Stimulated activated CD4-positive, alpha-beta T cell treated with anti-CD3 and anti-CD28 coated beads, Interleukin-12 subunit alpha, Interleukin-12 subunit beta, amount 100 ng/mL, for 48 hours (primary cell): ENCODE results near the gene TSHZ3.

Source experiments
- DNase-seq, 3 donors: peaks; one replicate each; pipeline ENCODE4 v3.0.0-alpha.2; 2020; ENCODE audit warnings: low read depth in 2 of 3, low spot score in 1 of 3

The TSHZ3 gene

GRCh38 chr19:31290931-31291590 is 58.2 kb downstream of the TSHZ3 start:
- DNase-seq: no peak

- DNase-seq: no peak
Observed at GRCh38 chr19:31289976-31290375, 59.3 kb downstream of the TSHZ3 start.

GRCh38 chr19:31289381-31289880 is 59.8 kb downstream of the TSHZ3 start:
- DNase-seq: no peak

DNA sequence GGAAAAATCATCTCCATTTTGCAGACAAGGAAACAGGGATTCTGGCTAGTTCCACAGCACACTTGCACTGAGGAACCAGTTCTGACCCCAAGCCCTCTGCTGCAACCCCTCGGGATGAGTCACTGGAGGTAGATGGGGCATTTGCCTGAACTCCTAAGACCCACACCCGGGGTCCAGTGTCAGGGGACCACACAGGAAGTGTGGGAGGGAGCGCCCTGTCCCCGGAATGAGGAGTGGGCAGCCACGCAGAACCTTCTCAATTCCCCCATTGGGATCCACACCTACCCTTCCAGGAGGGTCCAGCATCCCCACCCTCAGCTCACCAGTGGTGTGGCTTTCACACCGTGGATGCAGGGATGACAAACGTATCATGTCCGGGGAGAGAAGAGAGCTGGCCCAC is 62.7 kb downstream of the TSHZ3 start:
- no peak for DNase-seq

DNA sequence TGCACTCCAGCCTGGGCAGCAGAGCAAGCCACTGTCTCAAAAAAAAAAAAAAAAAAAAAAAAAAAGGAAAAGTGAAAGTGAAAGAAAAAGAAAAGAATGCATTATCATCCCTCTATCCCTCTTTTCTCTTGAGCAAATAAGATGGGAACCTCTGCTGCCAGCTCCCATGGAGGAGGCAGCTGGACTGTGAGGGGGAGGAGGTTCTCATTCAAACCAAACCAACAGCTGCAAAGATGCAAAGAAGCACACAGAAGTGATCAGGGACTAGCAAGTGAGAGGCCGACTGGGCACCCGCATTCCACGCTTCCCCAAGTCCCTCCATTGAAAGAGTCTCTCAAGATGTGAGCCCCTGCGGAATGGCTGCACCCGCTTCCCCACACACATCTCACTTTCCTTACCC is 63.5 kb downstream of the TSHZ3 start:
- no peak for DNase-seq

DNA sequence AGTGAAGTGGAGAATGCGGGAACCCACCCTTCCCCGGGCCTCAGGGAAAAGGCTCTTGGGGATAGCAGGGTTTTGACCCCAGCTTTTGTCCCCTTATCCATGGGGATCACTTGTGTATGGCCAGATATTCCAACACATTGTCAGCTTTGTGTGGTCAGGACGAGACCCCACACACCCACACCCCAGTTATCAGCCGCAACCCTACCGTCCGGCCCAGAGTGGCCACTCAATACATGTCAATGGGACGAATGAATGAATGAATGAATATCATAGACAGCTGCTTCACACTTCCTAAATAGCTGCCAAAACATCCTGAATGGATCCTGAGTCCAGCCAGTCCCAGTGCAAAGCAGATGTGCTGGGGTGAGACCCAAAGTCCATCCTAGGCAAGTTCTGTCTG is 64.6 kb downstream of the TSHZ3 start:
- no peak for DNase-seq

DNA sequence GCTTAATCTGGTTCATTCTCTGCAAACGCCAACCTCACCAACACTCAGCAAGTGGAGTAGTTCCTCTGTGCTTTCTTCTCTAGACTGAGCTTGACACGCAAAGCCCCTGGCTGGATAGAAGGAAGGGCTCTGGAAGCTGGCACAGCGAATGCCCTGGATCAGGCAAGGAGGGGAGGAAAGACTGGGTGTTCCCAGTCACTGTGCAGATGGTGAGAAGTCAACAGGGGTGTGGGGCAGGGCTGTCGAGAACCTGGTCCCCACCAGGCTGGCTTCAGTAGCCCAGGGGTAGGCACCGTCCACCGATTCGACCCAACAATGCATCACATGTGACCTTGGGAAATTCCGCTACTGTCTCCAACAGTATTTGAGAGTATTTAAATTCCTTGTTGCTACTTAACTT is 65.5 kb downstream of the TSHZ3 start:
- DNase-seq: no peak

- DNase-seq: no peak
Observed at GRCh38 chr19:31282346-31282745, 66.9 kb downstream of the TSHZ3 start.

GRCh38 chr19:31280287-31281006 is 68.8 kb downstream of the TSHZ3 start:
- no peak for DNase-seq

GRCh38 chr19:31279436-31279765 is 69.8 kb downstream of the TSHZ3 start:
- DNase-seq: no peak

DNA sequence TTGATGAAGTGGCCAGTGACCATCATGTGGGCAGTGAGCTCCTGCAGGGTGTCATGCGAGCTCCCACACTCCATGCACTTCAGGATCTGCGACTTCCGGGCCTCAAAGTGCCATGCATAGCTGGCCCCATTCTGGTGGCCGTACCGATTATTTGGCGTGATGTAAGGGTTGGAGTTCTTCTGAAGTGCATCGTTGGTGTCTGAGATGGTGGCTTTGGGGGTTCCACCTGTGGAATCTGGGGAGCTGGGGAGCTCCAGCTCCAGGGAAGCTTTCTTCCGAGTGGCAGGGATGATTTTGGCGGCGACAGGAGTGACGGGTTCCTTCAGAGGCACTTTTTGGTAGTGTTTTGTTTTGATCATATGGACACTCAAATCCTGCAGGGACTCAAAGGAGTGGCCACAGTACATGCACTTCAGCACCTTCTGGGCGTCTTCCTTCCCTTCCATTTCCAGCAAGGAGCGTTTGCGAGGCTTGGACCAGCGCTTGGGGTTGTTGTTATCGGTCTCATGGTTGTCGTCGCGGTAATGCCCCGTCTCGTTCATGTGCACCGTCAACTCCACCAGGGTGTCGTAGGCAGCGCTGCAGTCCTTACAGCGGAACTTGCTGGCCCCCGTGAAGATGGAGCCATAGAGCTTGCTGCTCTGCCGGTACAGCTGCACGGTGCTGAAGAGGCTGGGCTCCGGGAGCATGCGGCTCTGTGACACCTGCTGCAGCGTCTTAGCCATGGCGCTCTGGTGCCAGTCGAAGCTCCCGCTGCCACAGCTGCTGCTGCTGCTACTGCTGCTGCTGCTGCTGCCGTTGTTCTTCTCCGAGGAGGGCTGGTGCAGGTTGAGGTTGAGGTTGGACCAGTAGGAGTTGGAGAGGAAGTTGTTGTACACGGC is 70.4 kb downstream of the TSHZ3 start:
- no peak for DNase-seq

DNA sequence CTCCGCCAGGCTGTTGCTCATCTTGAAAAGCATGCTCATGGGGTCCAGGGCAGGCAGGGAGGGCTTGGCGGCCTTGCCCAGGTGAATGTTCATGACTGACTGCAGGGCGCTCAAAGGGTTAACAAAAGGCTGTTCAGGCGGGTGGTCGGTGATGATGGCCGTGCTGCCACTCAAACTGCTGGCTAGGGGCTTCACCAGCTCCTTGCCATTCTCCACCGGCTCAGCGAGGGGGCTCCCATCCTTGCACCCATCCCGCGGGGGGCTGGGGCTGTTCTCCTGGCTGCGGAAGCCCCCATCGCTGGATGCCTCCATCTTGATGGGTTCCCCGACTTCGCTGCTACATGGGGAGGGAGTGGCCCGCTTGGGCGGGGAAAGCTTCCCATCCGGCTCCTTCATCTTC is 71.7 kb downstream of the TSHZ3 start:
- DNase-seq: no peak

GRCh38 chr19:31276831-31277230 is 72.4 kb downstream of the TSHZ3 start:
- no peak for DNase-seq

DNA sequence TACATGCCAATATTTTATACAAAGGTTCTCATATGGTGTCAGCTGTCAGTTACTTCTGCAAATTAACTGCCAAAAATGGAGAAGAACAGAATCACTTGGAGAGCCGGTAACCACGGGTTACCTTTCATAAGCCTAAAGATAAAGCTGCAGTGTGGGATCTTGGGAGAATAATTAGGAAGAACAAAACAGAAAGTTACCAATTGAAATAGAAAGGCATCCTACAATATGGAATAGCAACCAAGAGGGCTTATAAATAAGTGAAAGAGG is 74.2 kb downstream of the TSHZ3 start:
- DNase-seq: no peak

- no peak for DNase-seq
Observed at GRCh38 chr19:31274251-31275067, 74.8 kb downstream of the TSHZ3 start.

- no peak for DNase-seq
Observed at GRCh38 chr19:31272583-31273106, 76.6 kb downstream of the TSHZ3 start.

GRCh38 chr19:31271306-31271911 is 77.8 kb downstream of the TSHZ3 start:
- no peak for DNase-seq

DNA sequence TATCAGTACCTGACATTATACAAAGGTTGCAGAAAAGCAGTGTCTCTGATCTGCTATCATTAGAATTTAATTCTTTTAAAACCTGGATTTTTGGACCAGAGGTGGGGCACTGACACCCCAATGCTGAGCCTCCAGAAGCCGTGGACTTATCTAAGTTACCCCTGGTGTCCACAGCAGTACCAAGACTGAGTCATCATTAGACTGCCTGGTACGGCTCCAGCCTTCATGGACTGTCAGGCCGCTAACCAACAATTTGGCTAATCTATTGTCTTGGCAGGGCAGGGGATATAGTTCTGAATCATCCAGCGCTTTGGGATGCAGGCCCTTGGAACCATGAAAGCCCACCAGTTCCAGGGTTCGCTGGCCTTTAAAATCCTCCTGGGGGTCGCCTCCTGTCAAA is 78.3 kb downstream of the TSHZ3 start:
- DNase-seq: no peak

DNA sequence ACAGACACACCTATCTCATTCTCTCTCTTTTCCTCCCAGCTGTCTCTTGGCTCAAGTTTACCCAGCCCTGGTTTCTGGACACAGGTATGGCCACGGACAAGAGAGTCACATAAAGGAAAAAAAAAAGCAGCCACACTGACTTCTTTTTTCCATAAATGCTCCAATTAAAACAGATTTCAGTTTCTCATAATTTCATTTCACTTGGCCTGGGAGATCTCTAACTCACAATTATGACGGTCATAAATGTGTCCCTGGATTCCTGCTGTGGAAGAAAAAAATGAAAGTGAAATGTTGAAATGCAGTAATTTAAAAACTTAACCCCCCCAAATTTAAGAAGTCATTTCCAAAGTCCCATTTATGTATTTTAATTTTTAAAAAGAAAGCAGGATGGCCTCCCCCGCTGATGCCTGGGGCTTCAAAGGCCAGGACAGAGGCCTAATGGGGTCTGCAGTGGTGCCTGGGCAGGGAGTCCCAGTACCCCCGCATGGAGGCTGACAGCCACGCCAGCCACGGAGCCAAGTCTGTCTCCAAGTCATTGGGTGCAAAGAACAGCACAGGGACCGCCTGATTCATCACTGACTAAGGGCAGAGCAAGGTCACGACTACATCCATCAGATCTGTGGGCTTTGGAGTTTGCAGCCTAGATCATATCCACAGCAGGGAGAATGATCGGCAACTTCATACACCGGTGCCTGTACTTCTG is 79.7 kb downstream of the TSHZ3 start:
- no peak for DNase-seq

GRCh38 chr19:31268751-31269383 is 80.4 kb downstream of the TSHZ3 start:
- DNase-seq: no peak
